Astrocyte (in vitro differentiated cells and primary cell): Measurements from ENCODE around the gene PRKCH. TPM values are rescaled to one million over a fixed set of nuclear protein-coding genes. Genes with fewer than 3 reads are reported as not detected.

ENCODE experiments used
- DNase-seq: peaks from one replicate; pipeline ENCODE4 v3.0.0-alpha.2; 2010; ENCODE audit warnings: low read depth
- FAIRE-seq: peaks from 2 replicates; lab custom pipeline; 2011; peaks lifted over from hg19 to GRCh38; lab: Jason Lieb, UNC
- H2AFZ ChIP-seq: 2 replicates; pipeline ENCODE4 v1.6.0; 2012; ENCODE audit warnings: low read depth, low read length, inconsistent platforms
- H3K27ac ChIP-seq: 2 replicates; pipeline ENCODE4 v1.5.1; 2011; ENCODE audit warnings: low read depth, low read length, inconsistent platforms
- H3K27me3 ChIP-seq: 2 replicates; pipeline ENCODE4 v1.6.0; 2011; ENCODE audit warnings: low read length, inconsistent platforms; ENCODE audit not compliant: insufficient read depth
- H3K36me3 ChIP-seq: 2 replicates; pipeline ENCODE4 v1.5.1; 2011; ENCODE audit warnings: low read length, inconsistent platforms; ENCODE audit not compliant: insufficient read depth
- H3K4me1 ChIP-seq: 2 replicates; pipeline ENCODE4 v1.5.1; 2011; ENCODE audit warnings: low read length, inconsistent platforms; ENCODE audit not compliant: insufficient read depth
- H3K4me2 ChIP-seq: 2 replicates; pipeline ENCODE4 v1.6.0; 2012; ENCODE audit warnings: low read length, inconsistent platforms
- H3K4me3 ChIP-seq: 2 replicates; pipeline ENCODE4 v1.5.1; 2011; ENCODE audit warnings: low read depth, mild to moderate bottlenecking, low read length, inconsistent platforms; ENCODE audit not compliant: insufficient read depth
- H3K79me2 ChIP-seq: 2 replicates; pipeline ENCODE4 v1.6.0; 2012; ENCODE audit warnings: mild to moderate bottlenecking, low read length, inconsistent platforms; ENCODE audit not compliant: insufficient read depth
- H3K9ac ChIP-seq: 2 replicates; pipeline ENCODE4 v1.6.0; 2012; ENCODE audit warnings: mild to moderate bottlenecking, low read length, inconsistent platforms
- H3K9me3 ChIP-seq: 2 replicates; pipeline ENCODE4 v1.5.1; 2012; ENCODE audit warnings: low read depth, mild to moderate bottlenecking, low read length, inconsistent platforms; ENCODE audit not compliant: insufficient read depth
- H4K20me1 ChIP-seq: 2 replicates; pipeline ENCODE4 v1.6.0; 2012; ENCODE audit warnings: low read length, inconsistent platforms; ENCODE audit not compliant: insufficient read depth
- H3K27ac Mint-ChIP-seq: one replicate; pipeline ENCODE4 v1.8.0; 2021; ENCODE audit warnings: mild to moderate bottlenecking, mixed read lengths; ENCODE audit not compliant: unreplicated experiment
- H3K27me3 Mint-ChIP-seq: one replicate; pipeline ENCODE4 v1.8.0; 2021; ENCODE audit warnings: low read depth, mixed read lengths; ENCODE audit not compliant: unreplicated experiment
- H3K36me3 Mint-ChIP-seq: one replicate; pipeline ENCODE4 v1.8.0; 2021; ENCODE audit warnings: low read depth, mixed read lengths; ENCODE audit not compliant: unreplicated experiment
- H3K4me1 Mint-ChIP-seq: one replicate; pipeline ENCODE4 v1.8.0; 2021; ENCODE audit warnings: low read depth, mixed read lengths; ENCODE audit not compliant: unreplicated experiment
- H3K4me3 Mint-ChIP-seq: one replicate; pipeline ENCODE4 v1.8.0; 2021; ENCODE audit warnings: mild to moderate bottlenecking, moderate library complexity, mixed read lengths; ENCODE audit not compliant: unreplicated experiment
- H3K9me3 Mint-ChIP-seq: one replicate; pipeline ENCODE4 v1.8.0; 2021; ENCODE audit warnings: mild to moderate bottlenecking, mixed read lengths; ENCODE audit not compliant: unreplicated experiment
- EZH2 ChIP-seq: IDR thresholded peaks from 2 replicates; pipeline ENCODE4 v1.6.1; 2012; ENCODE audit warnings: mild to moderate bottlenecking, low read length, inconsistent platforms; ENCODE audit not compliant: insufficient read depth
- total RNA-seq: library from RNA; stranded (reverse); gene quantifications from 2 replicates; pipeline ENCODE4 v1.2.1, GENCODE V29; 2021
- TF ChIP-seq, protein P1 (sequence below): IDR thresholded peaks from 2 replicates; pipeline ENCODE4 v1.5.1; 2011; ENCODE audit warnings: low read depth, mild to moderate bottlenecking, inconsistent platforms, low read length, moderate library complexity; ENCODE audit not compliant: insufficient read depth

The PRKCH gene
- total RNA-seq, 1 donor from 2014 or later = 6.0 TPM

DNA sequence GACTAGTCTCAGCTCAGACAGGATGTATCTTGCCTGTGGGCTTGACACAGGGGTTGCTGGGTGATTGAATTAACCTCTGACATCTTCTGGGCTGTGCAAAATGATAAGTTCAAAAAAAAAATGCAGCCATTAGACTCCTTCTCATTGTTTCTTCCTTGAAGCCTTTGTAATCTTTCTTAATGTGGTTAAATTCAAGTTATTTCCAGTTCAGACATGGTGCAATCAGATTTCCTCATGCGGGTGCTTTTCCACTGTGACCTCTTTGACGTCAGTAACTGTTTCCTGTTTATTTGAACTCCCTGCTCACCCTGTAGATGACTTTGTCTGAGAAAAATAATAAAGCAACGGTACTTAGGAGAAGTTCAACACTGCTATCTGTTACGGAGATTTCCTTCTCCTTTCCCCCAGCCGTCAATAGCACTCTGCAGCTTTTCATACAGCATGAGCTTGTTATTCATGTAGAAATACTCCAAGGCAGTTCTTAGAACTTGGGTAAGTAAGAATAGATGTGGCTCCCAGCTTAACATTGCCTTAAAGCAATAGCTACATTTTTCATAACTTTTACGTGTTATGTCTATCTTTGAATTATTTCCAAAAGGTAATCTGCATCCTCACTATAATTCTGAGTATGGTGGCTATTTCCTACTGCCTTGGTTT is 155.5 kb downstream of the PRKCH start:
- no peaks in the 10 kb centered on the region for H3K9me3 Mint-ChIP-seq
- no peak for TF ChIP-seq EZH2
- TF ChIP-seq, protein P1, sequence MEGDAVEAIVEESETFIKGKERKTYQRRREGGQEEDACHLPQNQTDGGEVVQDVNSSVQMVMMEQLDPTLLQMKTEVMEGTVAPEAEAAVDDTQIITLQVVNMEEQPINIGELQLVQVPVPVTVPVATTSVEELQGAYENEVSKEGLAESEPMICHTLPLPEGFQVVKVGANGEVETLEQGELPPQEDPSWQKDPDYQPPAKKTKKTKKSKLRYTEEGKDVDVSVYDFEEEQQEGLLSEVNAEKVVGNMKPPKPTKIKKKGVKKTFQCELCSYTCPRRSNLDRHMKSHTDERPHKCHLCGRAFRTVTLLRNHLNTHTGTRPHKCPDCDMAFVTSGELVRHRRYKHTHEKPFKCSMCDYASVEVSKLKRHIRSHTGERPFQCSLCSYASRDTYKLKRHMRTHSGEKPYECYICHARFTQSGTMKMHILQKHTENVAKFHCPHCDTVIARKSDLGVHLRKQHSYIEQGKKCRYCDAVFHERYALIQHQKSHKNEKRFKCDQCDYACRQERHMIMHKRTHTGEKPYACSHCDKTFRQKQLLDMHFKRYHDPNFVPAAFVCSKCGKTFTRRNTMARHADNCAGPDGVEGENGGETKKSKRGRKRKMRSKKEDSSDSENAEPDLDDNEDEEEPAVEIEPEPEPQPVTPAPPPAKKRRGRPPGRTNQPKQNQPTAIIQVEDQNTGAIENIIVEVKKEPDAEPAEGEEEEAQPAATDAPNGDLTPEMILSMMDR = no peak

GRCh38 chr14:61477712-61478462 is 156.5 kb downstream of the PRKCH start:
- Histone ChIP-seq H3K36me3 (no peaks in the 10 kb centered on the region), H3K27ac (no peak overlapping the region), H3K4me2 (no peak overlapping the region), H3K9ac (peak overlapping the region; percentile 8), H3K4me1 (peaks cover 39% of the 10 kb centered on the region), H3K4me3 (no peak overlapping the region), H3K27me3 (no peaks in the 10 kb centered on the region), H3K9me3 (no peaks in the 10 kb centered on the region), H2AFZ (no peak overlapping the region), H3K79me2 (no peaks in the 10 kb centered on the region), H4K20me1 (no peaks in the 10 kb centered on the region)
- DNase-seq (no peak), FAIRE-seq (no peak)
- Mint-ChIP-seq H3K36me3 (peaks cover 2% of the 10 kb centered on the region), H3K27ac (no peak overlapping the region), H3K27me3 (peaks cover 6% of the 10 kb centered on the region), H3K4me3 (no peak overlapping the region), H3K9me3 (no peaks in the 10 kb centered on the region), H3K4me1 (peaks cover 41% of the 10 kb centered on the region)
- TF ChIP-seq, protein P1 = no peak

More for the DNA sequence above, 155.5 kb downstream of the PRKCH start:
- H3K79me2 ChIP-seq = no peaks in the 10 kb centered on the region
- Mint-ChIP-seq H3K36me3 (no peaks in the 10 kb centered on the region), H3K4me1 (peaks cover 49% of the 10 kb centered on the region), H3K27ac (peak overlapping the region; percentile 2), H3K27me3 (peaks cover 5% of the 10 kb centered on the region), H3K4me3 (no peak overlapping the region)
- DNase-seq (peak; percentile 95), FAIRE-seq (no peak)
- H3K36me3 ChIP-seq = no peaks in the 10 kb centered on the region
- H3K9me3 ChIP-seq = no peaks in the 10 kb centered on the region
- peak overlapping the region; percentile 67 for H3K4me2 ChIP-seq
- no peaks in the 10 kb centered on the region for H3K27me3 ChIP-seq
- H3K4me1 ChIP-seq = peaks cover 46% of the 10 kb centered on the region
- H2AFZ ChIP-seq = no peak overlapping the region
- no peaks in the 10 kb centered on the region for H4K20me1 ChIP-seq
- H3K27ac ChIP-seq = peak overlapping the region; percentile 77
- peak overlapping the region; percentile 64 for H3K9ac ChIP-seq
- H3K4me3 ChIP-seq = no peak overlapping the region
